Adrenal gland (tissue), 12 donors: ENCODE data around the gene METTL25B. TPM values are rescaled to one million over a fixed set of nuclear protein-coding genes. Genes with fewer than 3 reads are reported as not detected.

Source experiments
- DNase-seq, 7 donors: peaks; one replicate each; pipeline ENCODE4 v3.0.0-alpha.2; 2019 to 2020
- H3K27ac ChIP-seq, 5 donors: fragments of 200-600 bp; sonication (generic) in 4 of 5; 1 replicate in 3 of 5; 2 replicates in 2 of 5; pipeline versions ENCODE4 v1.5.1 to v1.8.0; 2016 to 2020; ENCODE audit warnings: mild to moderate bottlenecking in 1 of 5
- H3K27me3 ChIP-seq: fragments of 200-600 bp; 2 replicates; pipeline ENCODE4 v1.8.0; 2021
- H3K36me3 ChIP-seq, 2 donors: fragments of 200-600 bp; replicated peaks in 1 of 2; 1 replicate in 1 of 2; 2 replicates in 1 of 2; pipeline versions ENCODE4 v1.5.1 to v1.8.0; 2018 to 2022
- H3K4me1 ChIP-seq, 2 donors: fragments of 200-600 bp; replicated peaks in 1 of 2; 1 replicate in 1 of 2; 2 replicates in 1 of 2; pipeline versions ENCODE4 v1.5.1 to v1.8.0; 2018 to 2021
- H3K4me3 ChIP-seq, 4 donors: fragments of 200-600 bp; sonication (generic) in 3 of 4; one replicate each; pipeline ENCODE4 v1.5.1; 2016 to 2018
- H3K9me3 ChIP-seq, 3 donors: fragments of 200-600 bp; sonication (generic) in 1 of 3; replicated peaks in 1 of 3; 1 replicate in 2 of 3; 2 replicates in 1 of 3; pipeline versions ENCODE4 v1.5.1 to v1.8.0; 2016 to 2021
- CTCF ChIP-seq, 6 experiments: fragments of 450-650 bp in 4 of 6; fragments of 200-600 bp in 2 of 6; sonication (generic) in 1 of 6; IDR thresholded peaks; 1 replicate in 5 of 6; 2 replicates in 1 of 6; pipeline versions ENCODE4 v1.5.1 to v1.8.0; 2016 to 2021; ENCODE audit warnings: antibody characterized with exemption in 6 of 6, mild to moderate bottlenecking in 2 of 6, moderate library complexity in 1 of 6
- POLR2A ChIP-seq, 2 donors: fragments of 450-650 bp; IDR thresholded peaks; one replicate each; pipeline ENCODE4 v1.6.1; 2017; ENCODE audit warnings: antibody characterized with exemption in 2 of 2, mild to moderate bottlenecking in 2 of 2, moderate library complexity in 1 of 2
- WGBS, 4 donors: extraction: QIAGEN DNeasy Blood & Tissue Kit in 2 of 4; methylation state at CpG; one replicate each; pipeline versions ENCODE4 v1.1.5 to v1.1.7; 2013 to 2017; 5-methylcytosine and 5-hydroxymethylcytosine counted together
- intact Hi-C, 2 donors: fragments of 100-400 bp; cut with DNase I; formaldehyde crosslinking; loops; one replicate each; pipeline versions ENCODE4 v1.14.1 to v1.15.0; 2022 to 2023
- polyA plus RNA-seq, 3 donors: library from polyadenylated mRNA; stranded (reverse); fragments of 200-250 nt in 2 of 3; fragments of 350-450 nt in 1 of 3; fragmentation: Illumina TruSeq in 1 of 3; extraction: RNeasy Lipid Tissue Mini Kit (QIAGEN cat#74804) in 1 of 3; gene quantifications; one replicate each; pipeline ENCODE4 v1.2.3, GENCODE V29; 2013 to 2014
- total RNA-seq, 9 donors: library from RNA; depleted of rRNA in 4 of 9; stranded (reverse); fragments of >200 nt in 4 of 9; fragments of 120-200 nt in 1 of 9; fragmentation: NEBNext Ultra II Directional in 1 of 9; extraction: Animal tissue kit (Norgen Biotek cat#: 25700) in 1 of 9; gene quantifications; one replicate each; pipeline versions ENCODE4 v1.1.0 to v1.2.4, GENCODE V29; 2013 to 2023
- donor health status: healthy with polysubstance abuse.
- donor health status: Bipolar disorder and iron deficiency.
- donor health status: DM: yes; HTN: yes; CAD: no.
- donor health status: DM: no; HTN: no; CAD: no.
- donor health status: DM: no; HTN: no; CAD: no.
- donor health status: DM: yes; HTN: yes; CAD: no.

Gene METTL25B
- total and polyA plus RNA-seq, 12 donors = 17.4 to 140 (median 32.5) TPM

- Histone ChIP-seq H3K36me3 (peaks cover 0 to 24% of the 10 kb centered on the region in 2 donors), H3K27me3 (no peaks in the 10 kb centered on the region), H3K4me3 (peak overlapping the region in 1 of 4 donors; percentile 32), H3K4me1 (peaks cover 31 to 42% of the 10 kb centered on the region in 2 donors), H3K27ac (peak overlapping the region in 2 of 5 donors; percentile 6 to 24), H3K9me3 (no peaks in the 10 kb centered on the region)
- WGBS, 4 donors = 52 to 62% (median 54%) methylated on average over 14 to 15 of the region's 15 CpGs
- TF ChIP-seq POLR2A (IDR thresholded peaks at IDR 0.05) (no peak), CTCF (IDR thresholded peaks at IDR 0.05) (peak; percentile 25 to 59 (median 47))
- intact Hi-C loops = loop anchor here in 1 of 2 donors (10.0 kb wide), 1 partner anchor 138 kb away; the partner anchor contains the start of gene NTRK1
- DNase-seq = peak in 5 of 7 donors; percentile 47 to 78 (median 62)
Measured at GRCh38 chr1:156726549-156727226, 1.6 kb upstream of the METTL25B start.

- Histone ChIP-seq H3K4me1 (peaks cover 31 to 42% of the 10 kb centered on the region in 2 donors), H3K4me3 (peak overlapping the region in 3 of 4 donors; percentile 81 to 96 (median 92)), H3K27me3 (no peaks in the 10 kb centered on the region), H3K36me3 (peaks cover 0 to 19% of the 10 kb centered on the region in 2 donors), H3K9me3 (no peaks in the 10 kb centered on the region), H3K27ac (peak overlapping the region in 3 of 5 donors; percentile 89 to 98 (median 97))
- TF ChIP-seq CTCF (IDR thresholded peaks at IDR 0.05) = no peak
- TF ChIP-seq POLR2A (IDR thresholded peaks at IDR 0.05) = no peak
- 51 to 62% (median 54%) methylated on average over 6 to 7 of the region's 7 CpGs for WGBS, 4 donors
- no peak for DNase-seq
- intact Hi-C loops = loop anchor here in 1 of 2 donors (10.0 kb wide), 1 partner anchor 137 kb away; the partner anchor contains the start of gene NTRK1
Measured at GRCh38 chr1:156727492-156727891, 777 bp upstream of the METTL25B start.

- H3K27me3 ChIP-seq = no peaks in the 10 kb centered on the region
- H3K27ac ChIP-seq = peak within 1 kb of the TSS; percentile 84 to 98 (median 90)
- peaks cover 31 to 42% of the 10 kb centered on the region in 2 donors for H3K4me1 ChIP-seq
- H3K36me3 ChIP-seq = peaks cover 0 to 6% of the 10 kb centered on the region in 2 donors
- DNase-seq = peak; percentile 95 to 99 (median 98)
- H3K4me3 ChIP-seq = peak within 1 kb of the TSS; percentile 81 to 96 (median 93)
- H3K9me3 ChIP-seq = no peaks in the 10 kb centered on the region
- intact Hi-C loops = loop anchor here in 1 of 2 donors (10.0 kb wide), 1 partner anchor 136 kb away; the partner anchor contains the start of gene NTRK1
- peak; percentile 61 to 77 for TF ChIP-seq POLR2A (IDR thresholded peaks at IDR 0.05)
- TF ChIP-seq CTCF (IDR thresholded peaks at IDR 0.05) = peak in 2 of 6 experiments; percentile 3 to 10
- 0 to 3% (median 1%) methylated on average over 20 to 57 of the region's 57 CpGs for WGBS, 4 donors
Measured at GRCh38 chr1:156728599-156729462, 562 bp downstream of the METTL25B start, which contains the start of gene ISG20L2. Gene ISG20L2 (minus strand): TSS chr1:156728766. CDS start chr1:156727652, 1,114 bp downstream.
